Neural crest cell (in vitro differentiated cells): ENCODE measurements around the gene KRT33B. TPM values are rescaled to one million over a fixed set of nuclear protein-coding genes. Genes with fewer than 3 reads are reported as not detected.

Experiments
- DNase-seq: peaks from one replicate; pipeline ENCODE4 v3.0.0; 2021; ENCODE audit warnings: low read depth, mixed read lengths, low spot score
- H3K27ac Mint-ChIP-seq: one replicate; pipeline ENCODE4 v1.8.0; 2021; ENCODE audit warnings: mild to moderate bottlenecking, mixed read lengths; ENCODE audit not compliant: unreplicated experiment
- H3K27me3 Mint-ChIP-seq: 2 replicates; pipeline ENCODE4 v1.8.0; 2021; ENCODE audit warnings: low read depth, mild to moderate bottlenecking, mixed read lengths
- H3K36me3 Mint-ChIP-seq: 2 replicates; pipeline ENCODE4 v1.8.0; 2021; ENCODE audit warnings: low read depth, mild to moderate bottlenecking, mixed read lengths
- H3K4me1 Mint-ChIP-seq: 2 replicates; pipeline ENCODE4 v1.8.0; 2021; ENCODE audit warnings: mixed read lengths
- H3K4me3 Mint-ChIP-seq: one replicate; pipeline ENCODE4 v1.8.0; 2021; ENCODE audit warnings: mild to moderate bottlenecking, mixed read lengths
- H3K9me3 Mint-ChIP-seq: 2 replicates; pipeline ENCODE4 v1.8.0; 2021; ENCODE audit warnings: mixed read lengths
- CTCF ChIP-seq: fragments of 200-600 bp; sonication (generic); conservative IDR thresholded peaks from 2 replicates; pipeline ENCODE4 v1.5.0; 2021; ENCODE audit warnings: antibody characterized with exemption, mild to moderate bottlenecking
- total RNA-seq: library from RNA; stranded (reverse); gene quantifications from 2 replicates; pipeline ENCODE4 v1.2.1, GENCODE V29; 2021

KRT33B gene
- total RNA-seq, 1 donor from 2014 or later: not detected

GRCh38 chr17:41338961-41339485 is 30.6 kb downstream of the KRT33B start:
- DNase-seq: no peak
- no peak for TF ChIP-seq CTCF
- no peaks in the 10 kb centered on the region for H3K27me3 Mint-ChIP-seq
- no peak overlapping the region for H3K27ac Mint-ChIP-seq
- H3K36me3 Mint-ChIP-seq: peaks cover 12% of the 10 kb centered on the region
- no peak overlapping the region for H3K4me3 Mint-ChIP-seq
- peaks cover 25% of the 10 kb centered on the region for H3K4me1 Mint-ChIP-seq
- peaks cover 6% of the 10 kb centered on the region for H3K9me3 Mint-ChIP-seq

- DNase-seq: no peak
- no peak for TF ChIP-seq CTCF
- Mint-ChIP-seq H3K36me3 (no peaks in the 10 kb centered on the region), H3K27me3 (no peaks in the 10 kb centered on the region), H3K4me1 (peaks cover 8% of the 10 kb centered on the region), H3K9me3 (no peaks in the 10 kb centered on the region), H3K27ac (no peak overlapping the region), H3K4me3 (no peak overlapping the region)
Measured at GRCh38 chr17:41335747-41336146, 33.9 kb downstream of the KRT33B start.

- no peaks in the 10 kb centered on the region for H3K27me3 Mint-ChIP-seq
- no peaks in the 10 kb centered on the region for H3K4me1 Mint-ChIP-seq
- no peak for TF ChIP-seq CTCF
- H3K4me3 Mint-ChIP-seq: no peak overlapping the region
- H3K27ac Mint-ChIP-seq: no peak overlapping the region
- H3K9me3 Mint-ChIP-seq: no peaks in the 10 kb centered on the region
- H3K36me3 Mint-ChIP-seq: no peaks in the 10 kb centered on the region
- no peak for DNase-seq
Measured at GRCh38 chr17:41334385-41335305, 35.0 kb downstream of the KRT33B start.

GRCh38 chr17:41333836-41334235 is 35.8 kb downstream of the KRT33B start:
- Mint-ChIP-seq H3K27ac (no peak overlapping the region), H3K4me3 (no peak overlapping the region), H3K4me1 (no peaks in the 10 kb centered on the region), H3K36me3 (no peaks in the 10 kb centered on the region), H3K9me3 (no peaks in the 10 kb centered on the region), H3K27me3 (no peaks in the 10 kb centered on the region)
- no peak for TF ChIP-seq CTCF
- no peak for DNase-seq

GRCh38 chr17:41333098-41333497 is 36.5 kb downstream of the KRT33B start:
- H3K27ac Mint-ChIP-seq: no peak overlapping the region
- no peak for TF ChIP-seq CTCF
- H3K4me3 Mint-ChIP-seq: no peak overlapping the region
- H3K36me3 Mint-ChIP-seq: no peaks in the 10 kb centered on the region
- no peaks in the 10 kb centered on the region for H3K4me1 Mint-ChIP-seq
- H3K27me3 Mint-ChIP-seq: no peaks in the 10 kb centered on the region
- H3K9me3 Mint-ChIP-seq: no peaks in the 10 kb centered on the region
- no peak for DNase-seq
